Measurements from ENCODE around the gene AS3MT.
A peak's percentile ranks its signal among the peaks of the same experiment; 100 is the strongest.
"Not testable (repeated sequence)": the region's sequence is repeated elsewhere in the genome, so short reads cannot be mapped to it uniquely, and the experiment has no call there.

Gene AS3MT

GRCh38 chr10:102869258-102870198 lies at the start of gene AS3MT:
Gene AS3MT, plus strand, starts transcription at chr10:102869470. Its CDS starts 123 bp downstream, at chr10:102869593.
- no peak for DNase-seq

DNA sequence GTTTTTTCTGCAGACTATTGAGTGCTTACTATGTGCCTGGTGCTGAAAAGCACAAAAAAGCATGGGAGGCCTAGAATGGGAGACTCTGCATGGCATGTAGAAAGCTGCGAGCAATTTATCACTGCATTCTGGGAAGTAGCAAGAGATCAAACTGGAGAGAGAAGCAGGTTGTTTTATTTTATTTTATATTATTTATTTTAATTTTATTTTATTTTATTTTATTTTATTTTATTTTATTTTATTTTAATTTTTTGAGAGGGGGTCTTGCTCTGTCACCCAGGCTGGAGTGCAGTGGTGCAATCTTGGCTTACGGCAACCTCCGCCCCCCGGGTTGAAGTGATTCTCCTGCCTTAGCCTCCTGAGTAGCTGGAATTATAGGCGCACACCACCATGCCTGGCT lies 49.3 kb upstream of the AS3MT start:
- DNase-seq: not testable (repeated sequence)

GRCh38 chr10:102822222-102822621 lies 47.0 kb upstream of the AS3MT start:
- DNase-seq: no peak

DNA sequence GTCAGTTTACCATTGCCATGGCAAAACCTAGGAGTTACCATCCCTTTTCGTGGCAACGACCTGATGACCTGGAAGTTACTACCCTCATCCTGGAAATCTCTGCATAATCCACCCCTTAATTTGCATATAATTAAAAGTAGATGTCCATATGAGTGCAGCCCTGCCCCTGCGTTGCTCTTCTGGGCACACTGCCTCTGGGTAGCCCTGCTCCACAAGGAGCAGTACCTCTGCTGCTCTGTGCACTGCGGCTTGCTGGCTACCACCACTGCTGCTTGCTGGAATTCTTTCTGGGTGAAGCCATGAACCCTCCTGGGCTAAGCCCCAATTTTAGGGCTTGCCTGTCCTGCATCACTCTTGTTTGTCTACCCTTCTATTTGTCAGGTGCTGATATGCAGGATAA lies 44.6 kb upstream of the AS3MT start:
- DNase-seq: no peak

- DNase-seq: no peak
Observed at GRCh38 chr10:102826148-102826796, 43.0 kb upstream of the AS3MT start.

DNA sequence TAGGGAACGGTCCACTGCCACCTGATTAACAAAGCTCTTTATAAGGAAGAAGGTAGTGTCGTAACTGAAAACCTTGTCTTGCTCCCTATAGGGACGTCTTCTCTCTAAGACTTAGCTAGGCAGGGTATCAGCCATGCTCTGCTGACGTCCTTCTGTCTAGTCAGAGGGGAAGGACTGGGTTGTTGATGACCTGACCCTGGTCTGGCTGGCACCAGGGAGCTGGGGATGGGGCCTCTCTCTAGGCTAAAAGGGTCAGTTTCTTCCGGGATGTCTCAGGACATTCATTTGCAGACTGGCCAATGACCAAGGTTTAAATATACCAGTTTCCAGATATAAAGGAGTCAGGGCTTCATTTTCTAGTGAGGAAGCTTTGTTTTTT lies 41.7 kb upstream of the AS3MT start:
- no peak for DNase-seq

DNA sequence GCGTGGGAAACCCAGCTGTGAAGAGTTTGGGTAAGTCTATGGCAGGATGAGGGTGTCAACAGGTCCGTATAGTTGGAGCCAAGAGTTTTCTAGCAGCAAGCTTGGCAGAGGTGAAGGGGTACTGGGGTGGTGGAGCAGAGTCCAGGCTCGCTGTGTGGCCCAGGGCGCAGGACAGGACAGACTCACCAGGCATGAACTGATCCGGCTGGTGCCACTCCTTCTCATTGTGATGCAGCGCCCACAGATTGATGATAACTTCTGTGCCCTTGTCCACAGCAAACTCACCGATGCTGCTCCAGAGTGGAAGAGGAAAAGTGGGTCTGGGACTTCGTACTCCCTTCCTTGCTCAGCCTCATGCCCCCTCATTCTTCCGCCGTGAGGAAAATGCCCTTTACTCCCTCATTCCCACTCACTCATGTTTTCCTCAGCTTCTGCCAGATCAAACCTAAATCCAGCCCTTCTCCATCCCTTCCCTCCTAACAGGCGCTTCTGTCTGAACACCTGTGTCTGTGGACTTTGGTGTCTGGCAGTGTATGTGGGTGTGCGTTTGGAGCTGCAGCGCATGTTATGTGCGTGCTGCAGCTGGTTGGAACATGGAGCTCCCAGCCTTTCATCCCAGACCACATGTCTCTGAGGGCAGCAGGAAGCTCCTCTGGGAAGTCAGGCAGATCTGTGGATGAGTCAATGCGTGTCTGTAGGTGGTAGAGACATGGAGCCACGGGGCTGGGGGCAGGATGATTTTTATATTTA lies 37.8 kb upstream of the AS3MT start:
- DNase-seq: no peak

DNA sequence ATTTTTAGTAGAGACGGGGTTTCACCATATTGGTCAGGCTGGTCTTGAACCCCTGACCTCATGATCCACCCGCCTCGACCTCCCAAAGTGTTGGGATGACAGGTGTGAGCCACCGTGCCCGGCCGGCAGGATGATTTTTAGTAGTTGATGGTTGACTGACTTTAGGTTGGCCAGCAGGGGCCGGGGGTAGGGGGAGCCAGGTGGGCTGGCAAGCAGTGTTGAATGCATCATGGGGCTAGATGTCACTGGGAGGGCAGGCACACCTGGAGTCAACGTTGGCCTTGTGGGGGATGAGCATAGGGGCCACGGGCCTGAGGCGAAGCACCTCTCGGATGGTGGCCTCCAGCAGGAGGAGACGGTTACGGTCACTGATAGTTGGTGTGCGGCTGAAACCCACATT lies 37.0 kb upstream of the AS3MT start:
- DNase-seq: no peak

GRCh38 chr10:102832987-102833386 lies 36.3 kb upstream of the AS3MT start:
- DNase-seq: no peak

GRCh38 chr10:102834143-102834542 lies 35.1 kb upstream of the AS3MT start:
- no peak for DNase-seq

DNA sequence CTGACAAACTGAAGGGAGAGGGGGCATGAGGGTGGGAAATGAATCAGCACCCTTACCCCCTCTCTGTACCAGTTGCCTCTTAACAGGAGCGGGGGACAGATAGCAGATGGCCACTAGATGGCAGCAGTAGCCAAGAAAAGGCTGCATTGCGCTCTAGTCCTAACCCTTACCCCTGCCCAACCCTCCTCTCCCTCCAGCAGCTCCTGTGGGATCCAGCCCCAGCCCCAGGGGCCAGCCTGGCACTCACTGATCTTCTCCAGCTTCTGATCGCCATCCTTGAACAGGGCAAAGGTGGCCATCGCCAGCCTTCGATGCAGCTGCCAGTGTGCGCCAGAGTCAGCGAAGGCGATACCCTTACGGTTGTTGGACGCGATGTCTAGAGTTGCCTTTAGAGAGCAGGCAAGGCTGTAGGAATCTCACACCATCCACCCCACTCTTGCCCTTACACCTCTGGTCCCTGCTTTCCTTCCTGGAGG lies 34.2 kb upstream of the AS3MT start:
- DNase-seq: peak; percentile 62 to 70

DNA sequence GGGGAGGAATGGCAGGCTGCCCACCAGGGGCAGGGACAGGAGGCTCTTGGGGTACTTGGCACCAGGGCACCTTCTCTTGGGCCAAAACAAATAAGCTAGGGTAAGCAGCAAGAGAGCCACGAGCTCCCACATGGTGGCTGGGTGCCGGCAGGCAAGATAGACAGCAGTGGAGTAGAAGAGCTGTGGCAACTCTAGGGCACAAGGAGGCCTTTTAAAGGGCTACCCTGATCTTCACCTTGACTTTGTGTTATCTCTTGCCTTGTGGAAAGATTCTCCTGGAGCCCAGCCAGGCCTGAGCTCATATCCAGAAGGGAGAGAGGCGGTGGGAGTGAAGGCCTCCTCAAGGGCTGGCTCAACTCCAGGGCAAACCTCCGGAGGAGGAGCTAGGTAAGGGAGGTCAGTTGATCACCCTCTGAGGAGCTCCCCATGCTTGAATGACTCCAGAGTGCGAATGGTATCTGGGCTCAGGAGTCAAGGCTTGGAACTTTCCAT lies 32.0 kb upstream of the AS3MT start, which contains the start of gene CYP17A1:
TSS of gene CYP17A1 (minus strand) at position 184 of the 492 bp plus-strand sequence. CDS start at position 132, 52 bp downstream.
- DNase-seq: no peak

DNA sequence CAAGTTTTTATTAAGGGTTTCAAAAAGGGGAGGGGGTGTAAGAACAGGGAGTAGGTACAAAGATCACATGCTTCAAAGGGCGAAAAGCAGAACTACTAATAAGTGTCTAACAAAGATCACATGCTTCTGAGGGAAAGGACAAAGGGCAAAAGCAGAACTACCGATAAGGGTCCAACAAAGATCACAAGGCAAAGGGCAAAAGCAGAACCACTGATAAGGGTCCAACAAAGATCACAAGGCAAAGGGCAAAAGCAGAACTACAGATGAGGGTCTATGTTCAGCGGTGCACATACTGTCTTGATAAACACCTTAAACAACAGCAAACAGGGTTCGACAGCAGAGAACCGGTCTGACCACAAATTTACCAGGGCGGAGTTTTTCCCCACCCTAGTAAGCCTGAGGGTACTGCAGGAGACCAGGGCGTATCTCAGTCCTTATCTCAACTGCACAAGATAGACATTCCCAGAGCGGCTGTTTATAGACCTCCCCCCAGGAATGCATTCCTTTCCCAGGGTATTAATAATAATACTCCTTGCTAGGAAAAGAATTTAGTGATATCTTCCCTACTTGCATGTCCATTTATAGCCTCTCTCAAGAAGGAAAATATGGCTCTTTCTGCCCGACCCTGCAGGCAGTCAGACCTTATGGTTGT lies 30.9 kb upstream of the AS3MT start:
- DNase-seq: not testable (repeated sequence)

- DNase-seq: no peak
Observed at GRCh38 chr10:102841827-102842345, 27.4 kb upstream of the AS3MT start.

- not testable (repeated sequence) for DNase-seq
Observed at GRCh38 chr10:102843139-102843538, 26.1 kb upstream of the AS3MT start.

GRCh38 chr10:102844190-102844776 lies 25.0 kb upstream of the AS3MT start:
- not testable (repeated sequence) for DNase-seq

- DNase-seq: no peak
Observed at GRCh38 chr10:102845352-102845902, 23.8 kb upstream of the AS3MT start.

GRCh38 chr10:102850025-102850518 lies 19.2 kb upstream of the AS3MT start:
- no peak for DNase-seq

- not testable (repeated sequence) for DNase-seq
Observed at GRCh38 chr10:102853237-102853636, 16.0 kb upstream of the AS3MT start.

DNA sequence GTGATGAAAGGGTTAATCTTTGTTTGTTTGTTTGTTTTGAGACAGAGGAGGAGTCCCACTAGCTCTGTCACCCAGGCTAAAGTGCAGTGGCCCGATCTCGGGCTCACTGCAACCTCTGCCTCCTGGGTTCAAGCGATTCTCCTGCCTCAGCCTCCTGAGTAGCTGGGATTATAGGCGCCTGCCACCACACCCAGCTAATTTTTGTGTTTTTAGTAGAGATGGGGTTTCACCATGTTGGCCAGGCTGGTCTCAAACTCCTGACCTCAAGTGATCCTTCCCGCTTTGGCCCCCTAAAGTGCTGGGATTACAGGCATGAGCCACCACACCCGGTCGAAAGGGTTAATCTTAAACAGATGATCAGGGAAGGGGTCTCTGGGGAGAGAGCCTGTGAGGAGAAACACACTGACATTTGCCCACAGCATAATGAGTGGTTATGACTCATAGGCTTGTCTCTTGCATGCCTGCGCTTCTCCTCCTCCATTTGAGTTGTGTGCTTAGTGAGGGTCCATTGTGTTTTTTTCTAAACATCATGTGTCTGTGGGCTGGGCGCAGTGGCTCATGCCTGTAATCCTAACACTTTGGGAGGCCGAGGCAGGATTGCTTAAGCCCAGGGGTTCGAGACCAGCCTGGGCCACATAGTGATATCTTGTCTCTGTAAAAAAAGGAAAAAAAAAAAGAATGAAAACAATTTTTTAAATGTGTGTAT lies 13.4 kb upstream of the AS3MT start:
- not testable (repeated sequence) for DNase-seq
